H7 (cell line): ENCODE results near the gene MYORG. TPM values are rescaled to one million over a fixed set of nuclear protein-coding genes. Genes with fewer than 3 reads are reported as not detected.
A peak's percentile ranks its signal among the peaks of the same experiment; 100 is the strongest.
"Not testable (repeated sequence)": the region's sequence is repeated elsewhere in the genome, so short reads cannot be mapped to it uniquely, and the experiment has no call there.

Experiments used
- DNase-seq: peaks from one replicate; pipeline ENCODE4 v3.0.0; 2012
- H3K27me3 ChIP-seq: 2 replicates; pipeline ENCODE4 v1.6.0; 2011; ENCODE audit warnings: mild to moderate bottlenecking, low read length; ENCODE audit not compliant: control insufficient read depth, insufficient read depth
- H3K36me3 ChIP-seq: replicated peaks from 2 replicates; pipeline ENCODE4 v1.5.1; 2011; ENCODE audit warnings: low read length; ENCODE audit not compliant: control insufficient read depth, insufficient read depth
- H3K4me3 ChIP-seq: 2 replicates; pipeline ENCODE4 v1.5.1; 2011; ENCODE audit warnings: low read depth, mild to moderate bottlenecking, control low read depth, low read length, moderate library complexity; ENCODE audit not compliant: insufficient read depth
- total RNA-seq: library from RNA; depleted of rRNA; stranded (reverse); fragments of >200 nt; shearing (Covaris generic); gene quantifications from 2 replicates; pipeline ENCODE4 v1.2.3, GENCODE V29; 2014

MYORG gene
- total RNA-seq, 1 experiment from 2014 or later = 19.8 TPM

GRCh38 chr9:34379334-34380033 lies 2.8 kb upstream of the MYORG start:
- Histone ChIP-seq H3K4me3 (peak overlapping the region; percentile 54), H3K27me3 (peaks cover 26% of the 10 kb centered on the region), H3K36me3 (no peaks in the 10 kb centered on the region)
- DNase-seq = peak; percentile 91

DNA sequence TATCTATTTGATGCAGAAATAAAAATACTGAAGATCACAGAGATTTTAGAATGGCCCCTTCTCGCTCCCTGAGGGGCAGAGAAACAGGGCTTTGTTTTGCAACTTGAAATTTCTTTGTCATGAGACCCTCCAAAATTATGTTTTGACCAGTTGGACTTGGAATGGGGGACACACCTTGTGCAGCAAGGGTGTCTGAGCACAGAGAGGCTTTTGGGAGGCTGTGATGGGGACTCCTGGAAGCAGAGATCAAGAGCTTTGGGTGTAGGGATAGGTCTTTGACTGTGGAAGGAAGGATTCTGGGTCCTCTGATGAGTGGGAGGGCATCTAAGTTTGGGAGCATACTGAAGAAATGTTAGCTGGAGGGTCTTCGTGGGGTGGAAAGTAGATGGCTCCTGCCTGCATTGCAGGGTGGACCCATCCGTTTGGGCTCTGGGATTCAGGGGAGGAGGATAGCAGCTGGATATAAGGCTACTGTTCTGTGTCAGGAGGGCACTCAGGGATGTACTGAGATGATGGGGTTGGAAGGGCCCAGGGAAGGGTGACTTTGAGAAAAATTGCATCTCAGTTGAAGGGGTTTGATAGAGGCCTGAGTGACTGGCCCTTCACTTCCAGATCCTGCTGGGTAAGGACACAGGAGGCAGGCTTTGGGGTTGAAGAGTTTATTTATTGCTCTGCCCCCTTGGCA lies 1.8 kb upstream of the MYORG start:
- peaks cover 26% of the 10 kb centered on the region for H3K27me3 ChIP-seq
- H3K4me3 ChIP-seq = no peak overlapping the region
- no peaks in the 10 kb centered on the region for H3K36me3 ChIP-seq
- DNase-seq = no peak

DNA sequence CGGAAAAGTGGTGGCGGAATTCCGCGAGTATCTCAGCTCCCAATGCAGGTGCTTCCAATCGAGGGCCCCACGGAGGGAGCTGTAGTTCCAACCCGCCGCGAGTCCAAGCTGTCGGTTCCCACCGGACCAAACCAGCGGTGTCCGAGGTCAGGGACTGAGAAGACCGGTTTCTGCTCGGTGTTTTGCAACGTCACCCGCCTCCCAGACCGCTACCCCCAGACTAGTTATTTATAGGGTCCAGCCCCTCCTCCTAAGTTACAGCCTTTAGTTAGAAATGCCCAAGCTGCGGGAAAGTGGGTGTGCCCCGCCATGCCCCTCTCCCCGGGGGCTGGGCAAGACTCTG lies 677 bp upstream of the MYORG start:
- H3K4me3 ChIP-seq = peak overlapping the region; percentile 75
- H3K27me3 ChIP-seq = peaks cover 22% of the 10 kb centered on the region
- DNase-seq = no peak
- no peaks in the 10 kb centered on the region for H3K36me3 ChIP-seq

GRCh38 chr9:34375901-34376595 lies 650 bp downstream of the MYORG start:
- Histone ChIP-seq H3K27me3 (peaks cover 13% of the 10 kb centered on the region), H3K4me3 (peak overlapping the region; percentile 75), H3K36me3 (no peaks in the 10 kb centered on the region)
- DNase-seq = peak; percentile 83

DNA sequence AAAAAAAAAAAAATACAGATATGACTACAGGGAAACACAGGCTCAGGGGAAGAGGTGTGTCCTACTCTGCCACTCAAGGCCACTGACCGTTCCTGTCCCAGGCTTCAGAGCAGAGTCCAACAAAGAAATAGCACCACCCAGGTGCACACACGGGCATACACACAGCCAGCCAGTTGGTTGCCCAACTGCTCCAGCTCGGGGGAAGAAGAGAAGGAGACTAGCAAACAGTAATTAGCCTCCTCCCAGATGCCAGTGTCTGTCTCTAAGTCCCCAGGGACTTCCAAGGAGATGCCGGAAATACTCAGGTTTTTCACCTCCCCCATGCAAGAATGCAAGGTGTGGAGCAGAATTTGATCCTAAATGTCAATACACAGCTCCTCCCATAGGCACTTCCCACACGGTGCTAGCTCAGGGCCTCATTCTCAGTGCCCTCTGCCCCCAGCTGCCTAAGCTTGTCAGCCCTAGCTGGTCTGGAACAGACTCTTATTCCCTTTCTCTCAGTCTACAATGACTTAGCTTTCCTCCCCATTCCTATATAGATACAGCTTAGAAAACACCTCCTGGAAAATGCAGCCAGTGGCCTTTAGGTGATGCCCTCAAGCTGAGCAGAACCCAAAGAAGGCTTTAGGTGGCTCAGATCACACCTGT lies 1.7 kb downstream of the MYORG start:
- no peaks in the 10 kb centered on the region; the same call in 1 of the 2 replicates for H3K36me3 ChIP-seq
- H3K27me3 ChIP-seq = peaks cover 5% of the 10 kb centered on the region
- H3K4me3 ChIP-seq = no peak overlapping the region
- peak; percentile 63 for DNase-seq

- Histone ChIP-seq H3K27me3 (peaks cover 2% of the 10 kb centered on the region), H3K36me3 (no peaks in the 10 kb centered on the region; the same call in 1 of the 2 replicates), H3K4me3 (no peak overlapping the region)
- DNase-seq = no peak
Measured at GRCh38 chr9:34374339-34374738, 2.4 kb downstream of the MYORG start.

DNA sequence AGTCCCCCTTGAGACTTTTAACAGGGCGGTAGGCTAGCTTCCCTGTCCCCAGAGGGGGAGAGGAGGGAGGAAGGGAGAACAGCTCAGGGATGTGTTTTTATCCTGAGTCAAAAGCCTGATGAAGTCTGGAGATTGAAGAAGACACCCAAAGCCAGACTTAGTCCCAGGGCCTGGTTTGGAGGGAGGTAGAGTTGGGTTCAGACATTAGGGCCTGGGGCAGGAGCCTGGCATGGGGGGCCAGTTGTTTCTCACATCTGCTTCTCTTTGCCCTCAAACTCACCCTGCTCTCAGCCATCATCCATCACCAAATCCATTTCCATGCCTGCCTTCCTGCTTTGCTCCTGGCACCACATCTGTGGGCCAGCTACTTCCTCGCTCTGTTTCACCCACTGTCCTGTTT lies 2.9 kb downstream of the MYORG start:
- Histone ChIP-seq H3K36me3 (no peaks in the 10 kb centered on the region; the same call in 1 of the 2 replicates), H3K4me3 (no peak overlapping the region), H3K27me3 (peaks cover 2% of the 10 kb centered on the region)
- DNase-seq = no peak

DNA sequence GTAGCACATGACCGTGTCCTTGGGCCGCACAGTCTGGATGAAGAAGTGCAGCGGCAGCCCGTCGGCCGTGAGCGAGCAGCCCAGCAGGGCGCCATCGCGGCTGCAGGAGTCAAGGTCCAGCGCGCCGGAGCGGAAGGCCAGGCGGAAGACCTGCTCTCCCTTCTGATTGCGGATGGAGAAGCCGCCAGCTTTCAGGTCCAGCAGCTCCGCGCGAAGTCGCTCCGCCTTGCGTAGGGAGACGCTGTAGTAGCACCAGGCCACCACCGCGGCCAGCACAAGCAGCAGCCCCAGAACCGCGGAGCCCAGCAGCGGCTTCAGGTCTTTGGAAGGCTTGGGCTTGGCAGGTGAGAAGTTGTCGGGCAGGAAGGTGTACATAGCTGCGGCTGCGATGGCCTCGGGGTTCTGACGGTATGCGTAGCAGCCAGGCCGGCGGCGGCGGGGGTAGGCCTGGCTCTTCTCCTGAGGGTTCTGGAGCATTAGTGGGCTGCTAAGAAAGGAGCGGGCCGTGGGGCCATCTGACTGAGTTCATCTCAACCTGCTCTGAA lies 4.2 kb downstream of the MYORG start:
- peaks cover 2% of the 10 kb centered on the region for H3K27me3 ChIP-seq
- peak; percentile 70 for DNase-seq
- no peaks in the 10 kb centered on the region; the same call in 1 of the 2 replicates for H3K36me3 ChIP-seq
- H3K4me3 ChIP-seq = no peak overlapping the region

GRCh38 chr9:34371886-34372466 lies 4.7 kb downstream of the MYORG start:
- no peaks in the 10 kb centered on the region; the same call in 1 of the 2 replicates for H3K36me3 ChIP-seq
- no peaks in the 10 kb centered on the region; the same call in 1 of the 2 replicates for H3K27me3 ChIP-seq
- H3K4me3 ChIP-seq = no peak overlapping the region
- no peak for DNase-seq

- no peak overlapping the region for H3K4me3 ChIP-seq
- no peaks in the 10 kb centered on the region; the same call in 1 of the 2 replicates for H3K27me3 ChIP-seq
- H3K36me3 ChIP-seq = no peaks in the 10 kb centered on the region; the same call in 1 of the 2 replicates
- no peak for DNase-seq
Measured at GRCh38 chr9:34370970-34371880, 5.5 kb downstream of the MYORG start.

DNA sequence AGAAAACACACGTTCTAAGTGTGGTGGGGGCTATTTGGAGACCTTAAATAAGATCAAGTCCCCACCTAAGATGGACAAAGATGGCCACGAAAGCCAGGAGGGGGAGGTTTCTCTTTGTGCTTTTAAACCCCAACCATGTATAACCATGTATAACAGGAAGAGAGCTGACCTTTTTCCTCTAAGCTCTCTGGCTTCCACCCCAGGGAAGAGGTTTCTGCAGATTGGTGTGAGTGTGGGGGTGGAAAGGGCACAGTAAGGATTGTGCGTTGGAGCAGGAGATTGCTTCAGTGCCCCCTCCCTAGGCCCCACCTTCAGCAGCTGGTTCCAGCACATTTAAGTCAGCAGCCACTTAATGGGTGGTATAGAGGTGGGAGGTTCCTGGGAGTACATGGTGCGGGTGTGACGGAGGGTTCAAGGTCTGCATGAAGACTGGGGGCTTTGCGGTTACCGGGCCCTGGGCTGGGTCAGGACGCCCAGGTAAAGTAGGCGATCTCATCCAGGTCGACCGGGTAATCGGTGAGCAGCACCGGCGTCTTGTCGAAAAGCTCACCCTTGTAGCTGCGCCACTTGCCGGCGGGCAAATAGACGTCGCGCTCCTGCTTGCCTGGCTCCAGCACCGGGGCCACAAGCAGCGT lies 6.2 kb downstream of the MYORG start:
- DNase-seq = no peak
- H3K36me3 ChIP-seq = no peaks in the 10 kb centered on the region; the same call in 1 of the 2 replicates
- H3K27me3 ChIP-seq = no peaks in the 10 kb centered on the region
- no peak overlapping the region for H3K4me3 ChIP-seq

- Histone ChIP-seq H3K4me3 (no peak overlapping the region), H3K27me3 (no peaks in the 10 kb centered on the region), H3K36me3 (no peaks in the 10 kb centered on the region; the same call in 1 of the 2 replicates)
- DNase-seq = no peak
Measured at GRCh38 chr9:34369636-34370035, 7.1 kb downstream of the MYORG start.

DNA sequence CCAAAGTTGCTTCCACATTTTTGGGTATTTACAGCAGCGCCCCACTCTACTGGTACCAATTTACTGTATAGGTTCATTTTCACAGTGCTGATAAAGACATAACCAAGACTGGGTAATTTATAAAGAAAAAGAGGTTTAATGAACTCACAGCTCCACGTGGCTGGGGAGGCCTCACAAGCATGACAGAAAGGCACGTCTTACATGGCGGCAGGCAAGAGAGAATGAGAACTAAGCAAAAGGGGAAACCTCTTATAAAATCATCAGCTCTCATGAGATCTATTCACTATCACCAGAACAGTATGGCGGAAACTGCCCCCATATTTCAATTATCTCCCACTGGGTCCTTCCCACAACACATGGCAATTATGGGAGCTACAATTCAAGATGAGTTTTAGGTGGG lies 7.9 kb downstream of the MYORG start:
- not testable (repeated sequence) for H3K4me3 ChIP-seq, H3K27me3 ChIP-seq, H3K36me3 ChIP-seq, DNase-seq
